Suprapubic skin (tissue), 4 donors: ENCODE measurements around the gene ZNF276. TPM values are rescaled to one million over a fixed set of nuclear protein-coding genes. Genes with fewer than 3 reads are reported as not detected.
"Not testable (repeated sequence)": the region's sequence is repeated elsewhere in the genome, so short reads cannot be mapped to it uniquely, and the experiment has no call there.

Experiments used
- DNase-seq, 2 donors: peaks; one replicate each; pipeline ENCODE4 v3.0.0-alpha.2; 2019; ENCODE audit warnings: low spot score in 2 of 2
- H3K27ac ChIP-seq: fragments of 200-600 bp; sonication (generic); one replicate; pipeline ENCODE4 v1.5.1; 2019
- H3K27me3 ChIP-seq: fragments of 200-600 bp; sonication (generic); one replicate; pipeline ENCODE4 v1.5.1; 2019
- H3K36me3 ChIP-seq: fragments of 200-600 bp; sonication (generic); one replicate; pipeline ENCODE4 v1.5.1; 2019
- H3K4me1 ChIP-seq: fragments of 200-600 bp; sonication (generic); one replicate; pipeline ENCODE4 v1.5.1; 2019
- H3K4me3 ChIP-seq: fragments of 200-600 bp; sonication (generic); one replicate; pipeline ENCODE4 v1.5.1; 2019; ENCODE audit warnings: mild to moderate bottlenecking
- H3K9me3 ChIP-seq: fragments of 200-600 bp; sonication (generic); one replicate; pipeline ENCODE4 v1.5.1; 2019
- CTCF ChIP-seq, 2 donors: fragments of 200-600 bp in 1 of 2; fragments of 450-650 bp in 1 of 2; sonication (generic) in 1 of 2; IDR thresholded peaks; one replicate each; pipeline ENCODE4 v1.5.1; 2016 to 2019; ENCODE audit warnings: antibody characterized with exemption in 2 of 2, mild to moderate bottlenecking in 1 of 2, moderate library complexity in 1 of 2
- EP300 ChIP-seq: sonication (generic); formaldehyde crosslinking; IDR thresholded peaks from one replicate; pipeline ENCODE4 v1.6.1; 2017; ENCODE audit warnings: antibody characterized with exemption
- POLR2A ChIP-seq, 2 donors: fragments of 450-650 bp; IDR thresholded peaks; one replicate each; pipeline ENCODE4 v1.6.1; 2017; ENCODE audit warnings: antibody characterized with exemption in 2 of 2, mild to moderate bottlenecking in 2 of 2, moderate library complexity in 2 of 2
- POLR2AphosphoS5 ChIP-seq, 3 donors: sonication (generic); formaldehyde crosslinking; IDR thresholded peaks; one replicate each; pipeline ENCODE4 v1.6.1; 2017; ENCODE audit warnings: antibody characterized with exemption in 3 of 3
- WGBS: methylation state at CpG from one replicate; pipeline ENCODE4 v1.1.5; 2018; 5-methylcytosine and 5-hydroxymethylcytosine counted together
- total RNA-seq, 4 donors: library from RNA; depleted of rRNA; stranded (reverse); fragments of >200 nt; gene quantifications; one replicate each; pipeline ENCODE4 v1.1.0, GENCODE V29; 2016

The ZNF276 gene
- total RNA-seq, 4 donors from 2014 or later = 39.8 to 106 (median 46.0) TPM

- TF ChIP-seq POLR2AphosphoS5 (IDR thresholded peaks at IDR 0.05) (no peak), EP300 (no peak)
- H3K27me3 ChIP-seq = no peaks in the 10 kb centered on the region
- 92% methylated on average over 14 of the region's 32 CpGs for WGBS
- no peak overlapping the region for H3K4me3 ChIP-seq
- DNase-seq = peak in 1 of 2 donors; percentile 71
- H3K36me3 ChIP-seq = peaks cover 81% of the 10 kb centered on the region
- H3K27ac ChIP-seq = no peak overlapping the region
- no peaks in the 10 kb centered on the region for H3K9me3 ChIP-seq
- no peaks in the 10 kb centered on the region for H3K4me1 ChIP-seq
Observed at GRCh38 chr16:89693931-89694783, 27.2 kb upstream of the ZNF276 start.

- not testable (repeated sequence) for H3K27ac ChIP-seq, H3K27me3 ChIP-seq, DNase-seq, H3K9me3 ChIP-seq, H3K4me3 ChIP-seq, H3K4me1 ChIP-seq
- peaks cover 75% of the 10 kb centered on the region for H3K36me3 ChIP-seq
- 74% methylated on average over 6 of the region's 23 CpGs for WGBS
Observed at GRCh38 chr16:89694784-89695085, 26.6 kb upstream of the ZNF276 start.

- DNase-seq = peak in 1 of 2 donors; percentile 73
- H3K4me3 ChIP-seq = no peak overlapping the region
- H3K36me3 ChIP-seq = peaks cover 71% of the 10 kb centered on the region
- no peaks in the 10 kb centered on the region for H3K9me3 ChIP-seq
- H3K27me3 ChIP-seq = no peaks in the 10 kb centered on the region
- 93% methylated on average over 14 of the region's 31 CpGs for WGBS
- peaks cover 9% of the 10 kb centered on the region for H3K4me1 ChIP-seq
- no peak overlapping the region for H3K27ac ChIP-seq
- TF ChIP-seq CTCF (IDR thresholded peaks at IDR 0.05) = no peak
- TF ChIP-seq EP300 = no peak
- TF ChIP-seq POLR2A (IDR thresholded peaks at IDR 0.05) = no peak
- TF ChIP-seq POLR2AphosphoS5 (IDR thresholded peaks at IDR 0.05) = no peak
Observed at GRCh38 chr16:89695086-89695874, 26.1 kb upstream of the ZNF276 start.

- H3K4me1 ChIP-seq = peaks cover 17% of the 10 kb centered on the region
- DNase-seq = peak in 1 of 2 donors; percentile 70
- peaks cover 65% of the 10 kb centered on the region for H3K36me3 ChIP-seq
- WGBS = 78% methylated on average over 16 of the region's 25 CpGs
- H3K4me3 ChIP-seq = no peak overlapping the region
- no peak for TF ChIP-seq POLR2A (IDR thresholded peaks at IDR 0.05)
- no peak for TF ChIP-seq POLR2AphosphoS5 (IDR thresholded peaks at IDR 0.05)
- no peak for TF ChIP-seq CTCF (IDR thresholded peaks at IDR 0.05)
- TF ChIP-seq EP300 = no peak
- H3K27ac ChIP-seq = no peak overlapping the region
- no peaks in the 10 kb centered on the region for H3K9me3 ChIP-seq
- H3K27me3 ChIP-seq = no peaks in the 10 kb centered on the region
Observed at GRCh38 chr16:89695875-89696669, 25.3 kb upstream of the ZNF276 start.

- H3K27me3 ChIP-seq = no peaks in the 10 kb centered on the region
- no peak for DNase-seq
- no peaks in the 10 kb centered on the region for H3K9me3 ChIP-seq
- no peak overlapping the region for H3K27ac ChIP-seq
- WGBS = 76% methylated on average over 4 of the region's 18 CpGs
- TF ChIP-seq EP300 (no peak), POLR2AphosphoS5 (IDR thresholded peaks at IDR 0.05) (no peak), CTCF (IDR thresholded peaks at IDR 0.05) (no peak), POLR2A (IDR thresholded peaks at IDR 0.05) (no peak)
- no peak overlapping the region for H3K4me3 ChIP-seq
- peaks cover 23% of the 10 kb centered on the region for H3K4me1 ChIP-seq
- peaks cover 58% of the 10 kb centered on the region for H3K36me3 ChIP-seq
Observed at GRCh38 chr16:89696670-89697128, 24.6 kb upstream of the ZNF276 start.
